Vagina (tissue), 2 donors: ENCODE measurements around the gene PDXK.

Experiments used
- CTCF ChIP-seq, 3 experiments: fragments of 450-650 bp in 2 of 3; fragments of 200-600 bp in 1 of 3; sonication (generic) in 1 of 3; IDR thresholded peaks; one replicate each; pipeline ENCODE4 v1.5.1; 2017 to 2019; ENCODE audit warnings: antibody characterized with exemption in 3 of 3, mild to moderate bottlenecking in 2 of 3, moderate library complexity in 2 of 3
- POLR2AphosphoS5 ChIP-seq, 2 donors: sonication (generic); formaldehyde crosslinking; IDR thresholded peaks; one replicate each; pipeline ENCODE4 v1.9.0; 2017; ENCODE audit warnings: antibody characterized with exemption in 2 of 2, mild to moderate bottlenecking in 2 of 2, low read depth in 1 of 2; ENCODE audit not compliant: insufficient read depth in 1 of 2

- TF ChIP-seq CTCF (IDR thresholded peaks at IDR 0.05) = no peak
- no peak for TF ChIP-seq POLR2AphosphoS5 (IDR thresholded peaks at IDR 0.05; ENCODE audit: insufficient read depth in 1 of 2, low read depth in 1 of 2)
Measured at GRCh38 chr21:43751955-43752591, 33.1 kb downstream of the PDXK start.
